A549 treated with DMSO at 1 μM for 4 hours (cell line): ENCODE data around the gene NLRP1. TPM values are rescaled to one million over a fixed set of nuclear protein-coding genes. Genes with fewer than 3 reads are reported as not detected.

Source experiments
- total RNA-seq: library from RNA; stranded (reverse); fragments of 200-300 nt; extraction: Qiagen RNA extraction; gene quantifications from 5 replicates; pipeline ENCODE4 v1.2.3, GENCODE V29; 2022; ENCODE audit warnings: low read depth

The NLRP1 gene
- 2.8 to 4.4 TPM (median 3.4 TPM) in 5 replicates for total RNA-seq

GRCh38 chr17:5584383-5585286, at the start of gene NLRP1:
NLRP1 (minus strand) TSS chr17:5584509; CDS start chr17:5583957, 552 bp downstream.

GRCh38 chr17:5486206-5487124, 97.8 kb downstream of the NLRP1 start, which contains the start of gene MIS12:
MIS12 (plus strand) TSS chr17:5486566; CDS start chr17:5488863, 2,297 bp downstream.

GRCh38 chr17:5485270-5486205, 98.8 kb downstream of the NLRP1 start, which contains the start of gene DERL2:
DERL2 (minus strand) TSS chr17:5486178; CDS start chr17:5486161, 17 bp downstream.

Other genes with a start within 250 kb of the NLRP1 start
- 81.6 to 108 TPM (median 95.9 TPM) in 5 replicates for gene NUP88, start 164.8 kb downstream of the NLRP1 start, total RNA-seq
- 31.5 to 41.9 TPM (median 35.4 TPM) in 5 replicates for gene RPAIN, start 164.3 kb downstream of the NLRP1 start, total RNA-seq
- gene C1QBP, start 145.4 kb downstream of the NLRP1 start, total RNA-seq: 548 to 597 TPM (median 578 TPM) in 5 replicates
- gene DHX33, start 115.5 kb downstream of the NLRP1 start, total RNA-seq: 28.9 to 34.3 TPM (median 32.4 TPM) in 5 replicates
- 80.8 to 119 TPM (median 114 TPM) in 5 replicates for gene DERL2, start 98.3 kb downstream of the NLRP1 start, total RNA-seq
- gene MIS12, start 97.9 kb downstream of the NLRP1 start, total RNA-seq: 17.7 to 20.1 TPM (median 18.4 TPM) in 5 replicates